Neural crest cell (in vitro differentiated cells): ENCODE results near the gene ZNF792. TPM values are rescaled to one million over a fixed set of nuclear protein-coding genes. Genes with fewer than 3 reads are reported as not detected.
"Not testable (repeated sequence)": the region's sequence is repeated elsewhere in the genome, so short reads cannot be mapped to it uniquely, and the experiment has no call there.

Experiments used
- DNase-seq: peaks from one replicate; pipeline ENCODE4 v3.0.0; 2021; ENCODE audit warnings: low read depth, mixed read lengths, low spot score
- H3K27ac Mint-ChIP-seq: one replicate; pipeline ENCODE4 v1.8.0; 2021; ENCODE audit warnings: mild to moderate bottlenecking, mixed read lengths; ENCODE audit not compliant: unreplicated experiment
- H3K27me3 Mint-ChIP-seq: 2 replicates; pipeline ENCODE4 v1.8.0; 2021; ENCODE audit warnings: low read depth, mild to moderate bottlenecking, mixed read lengths
- H3K36me3 Mint-ChIP-seq: 2 replicates; pipeline ENCODE4 v1.8.0; 2021; ENCODE audit warnings: low read depth, mild to moderate bottlenecking, mixed read lengths
- H3K4me1 Mint-ChIP-seq: 2 replicates; pipeline ENCODE4 v1.8.0; 2021; ENCODE audit warnings: mixed read lengths
- H3K4me3 Mint-ChIP-seq: one replicate; pipeline ENCODE4 v1.8.0; 2021; ENCODE audit warnings: mild to moderate bottlenecking, mixed read lengths
- H3K9me3 Mint-ChIP-seq: 2 replicates; pipeline ENCODE4 v1.8.0; 2021; ENCODE audit warnings: mixed read lengths
- total RNA-seq: library from RNA; stranded (reverse); gene quantifications from 2 replicates; pipeline ENCODE4 v1.2.1, GENCODE V29; 2021
- TF ChIP-seq, protein P1 (sequence below): fragments of 200-600 bp; sonication (generic); conservative IDR thresholded peaks from 2 replicates; pipeline ENCODE4 v1.5.0; 2021; ENCODE audit warnings: antibody characterized with exemption, mild to moderate bottlenecking

ZNF792 gene
- total RNA-seq, 1 donor from 2014 or later: 7.5 TPM

GRCh38 chr19:34994643-34995541 is 30.9 kb upstream of the ZNF792 start:
- no peak overlapping the region for H3K4me3 Mint-ChIP-seq
- H3K36me3 Mint-ChIP-seq: no peaks in the 10 kb centered on the region
- DNase-seq: no peak
- TF ChIP-seq, protein P1, sequence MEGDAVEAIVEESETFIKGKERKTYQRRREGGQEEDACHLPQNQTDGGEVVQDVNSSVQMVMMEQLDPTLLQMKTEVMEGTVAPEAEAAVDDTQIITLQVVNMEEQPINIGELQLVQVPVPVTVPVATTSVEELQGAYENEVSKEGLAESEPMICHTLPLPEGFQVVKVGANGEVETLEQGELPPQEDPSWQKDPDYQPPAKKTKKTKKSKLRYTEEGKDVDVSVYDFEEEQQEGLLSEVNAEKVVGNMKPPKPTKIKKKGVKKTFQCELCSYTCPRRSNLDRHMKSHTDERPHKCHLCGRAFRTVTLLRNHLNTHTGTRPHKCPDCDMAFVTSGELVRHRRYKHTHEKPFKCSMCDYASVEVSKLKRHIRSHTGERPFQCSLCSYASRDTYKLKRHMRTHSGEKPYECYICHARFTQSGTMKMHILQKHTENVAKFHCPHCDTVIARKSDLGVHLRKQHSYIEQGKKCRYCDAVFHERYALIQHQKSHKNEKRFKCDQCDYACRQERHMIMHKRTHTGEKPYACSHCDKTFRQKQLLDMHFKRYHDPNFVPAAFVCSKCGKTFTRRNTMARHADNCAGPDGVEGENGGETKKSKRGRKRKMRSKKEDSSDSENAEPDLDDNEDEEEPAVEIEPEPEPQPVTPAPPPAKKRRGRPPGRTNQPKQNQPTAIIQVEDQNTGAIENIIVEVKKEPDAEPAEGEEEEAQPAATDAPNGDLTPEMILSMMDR: no peak
- H3K27ac Mint-ChIP-seq: no peak overlapping the region
- H3K27me3 Mint-ChIP-seq: peaks cover 2% of the 10 kb centered on the region
- peaks cover 19% of the 10 kb centered on the region for H3K4me1 Mint-ChIP-seq
- H3K9me3 Mint-ChIP-seq: no peaks in the 10 kb centered on the region

- peaks cover 15% of the 10 kb centered on the region for H3K4me1 Mint-ChIP-seq
- H3K27me3 Mint-ChIP-seq: peaks cover 2% of the 10 kb centered on the region
- no peak overlapping the region for H3K4me3 Mint-ChIP-seq
- H3K27ac Mint-ChIP-seq: no peak overlapping the region
- DNase-seq: no peak
- no peaks in the 10 kb centered on the region for H3K36me3 Mint-ChIP-seq
- TF ChIP-seq, protein P1: no peak
- no peaks in the 10 kb centered on the region for H3K9me3 Mint-ChIP-seq
Measured at GRCh38 chr19:34994286-34994642, 30.2 kb upstream of the ZNF792 start.

DNA sequence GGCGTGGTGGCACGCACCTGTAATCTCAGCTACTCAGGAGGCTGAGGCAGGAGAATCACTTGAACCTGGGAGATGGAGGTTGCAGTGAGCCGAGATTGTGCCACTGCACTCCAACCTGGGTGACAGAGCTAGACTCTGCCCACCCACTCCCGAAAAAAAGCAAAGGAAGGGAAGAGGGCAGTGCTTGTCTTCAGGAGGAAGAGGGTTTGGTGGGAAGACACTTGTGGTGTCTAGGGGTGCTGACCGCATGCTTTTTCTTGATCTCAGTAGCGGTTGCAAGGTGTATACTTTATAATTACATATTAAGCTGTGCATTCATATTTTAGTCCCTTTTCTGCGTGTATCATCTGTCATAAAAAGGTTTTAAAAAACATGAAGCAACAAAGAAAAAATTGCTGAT is 28.6 kb upstream of the ZNF792 start:
- not testable (repeated sequence) for H3K27me3 Mint-ChIP-seq, H3K4me3 Mint-ChIP-seq, DNase-seq, H3K4me1 Mint-ChIP-seq, H3K36me3 Mint-ChIP-seq, H3K27ac Mint-ChIP-seq, H3K9me3 Mint-ChIP-seq

- Mint-ChIP-seq H3K27ac (no peak overlapping the region), H3K36me3 (no peaks in the 10 kb centered on the region), H3K4me1 (no peaks in the 10 kb centered on the region), H3K9me3 (no peaks in the 10 kb centered on the region), H3K27me3 (peaks cover 2% of the 10 kb centered on the region), H3K4me3 (no peak overlapping the region)
- DNase-seq: no peak
- TF ChIP-seq, protein P1: no peak
Measured at GRCh38 chr19:34991542-34992333, 27.7 kb upstream of the ZNF792 start.

DNA sequence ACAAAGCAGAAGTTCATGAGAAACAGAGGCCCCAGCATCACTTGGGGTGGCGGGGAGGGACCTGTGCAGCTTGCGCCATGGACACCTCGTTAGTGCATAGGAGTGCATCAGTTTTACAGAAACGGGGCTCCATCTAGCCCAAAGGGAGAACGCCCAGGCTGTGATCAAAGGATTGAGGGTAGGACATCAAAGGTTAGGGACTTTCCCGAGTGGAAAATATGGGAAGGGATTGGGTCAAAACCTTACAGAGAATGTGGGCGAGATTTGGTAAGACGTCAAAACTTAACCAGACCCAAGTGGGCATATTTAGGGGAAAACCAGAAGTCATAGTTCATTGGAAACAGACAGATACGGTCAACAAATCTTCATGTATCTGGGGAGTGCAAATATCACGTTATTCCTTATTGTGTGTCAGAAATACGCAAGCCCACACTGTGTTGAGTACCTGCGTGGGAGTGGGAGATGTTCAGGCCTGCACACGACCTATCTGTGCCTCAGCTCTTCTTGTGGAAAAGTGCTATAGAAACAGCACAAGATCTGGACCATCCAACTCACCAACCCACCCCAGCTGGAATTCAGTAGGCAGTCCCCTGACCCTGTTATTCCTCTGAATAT is 26.7 kb upstream of the ZNF792 start:
- H3K27ac Mint-ChIP-seq: no peak overlapping the region
- no peak for DNase-seq
- H3K9me3 Mint-ChIP-seq: no peaks in the 10 kb centered on the region
- no peak overlapping the region for H3K4me3 Mint-ChIP-seq
- TF ChIP-seq, protein P1: no peak
- H3K27me3 Mint-ChIP-seq: peaks cover 2% of the 10 kb centered on the region
- no peaks in the 10 kb centered on the region for H3K36me3 Mint-ChIP-seq
- H3K4me1 Mint-ChIP-seq: peaks cover 3% of the 10 kb centered on the region
